ENCODE results near the gene PI4K2B. TPM values are rescaled to one million over a fixed set of nuclear protein-coding genes. Genes with fewer than 3 reads are reported as not detected.

PI4K2B gene
- total and polyA plus RNA-seq, 2 of the 13 experiments (the other 11 are each of a cell fraction or from before 2014, with no cell fraction given) = 6.9 to 25.8 TPM

GRCh38 chr4:25312496-25313200 lies 78.8 kb downstream of the PI4K2B start, which contains the start of gene ZCCHC4 (continued):
- TF ChIP-seq ZNF431 (CRISPR knock-in tag; IDR thresholded peaks at IDR 0.05; ENCODE audit: borderline replicate concordance, low read depth) (peak; percentile 71; the same call in 1 of the 2 replicates), ZNF121 (CRISPR knock-in tag; IDR thresholded peaks at IDR 0.05) (no peak), ELK4 (CRISPR knock-in tag; IDR thresholded peaks at IDR 0.05; ENCODE audit: borderline replicate concordance) (no peak), ZNF407 (CRISPR knock-in tag; IDR thresholded peaks at IDR 0.05; ENCODE audit: not compliant biosample characterization) (peak; percentile 80), SKIL (CRISPR knock-in tag; IDR thresholded peaks at IDR 0.05; ENCODE audit: borderline replicate concordance) (no peak), RFXAP (CRISPR knock-in tag; IDR thresholded peaks at IDR 0.05; ENCODE audit: borderline replicate concordance) (0 out of 2 replicates have a peak, but pooled peaks have one; percentile 79), AKNA (CRISPR knock-in tag; IDR thresholded peaks at IDR 0.05; ENCODE audit: borderline replicate concordance) (no peak), DNMT3B (CRISPR knock-in tag; conservative IDR thresholded peaks at IDR 0.05) (0 out of 2 replicates have a peak, but pooled peaks have one; percentile 51), SMC3 (IDR thresholded peaks at IDR 0.05; ENCODE audit: low read length) (peak; percentile 3; the same call in 1 of the 2 replicates), MED1 (CRISPR knock-in tag; IDR thresholded peaks at IDR 0.05) (peak; percentile 74), ZMAT3 (CRISPR knock-in tag; conservative IDR thresholded peaks at IDR 0.05) (peak; percentile 37; the same call in 1 of the 2 replicates)

All from HepG2 (cell line).